Karpas-422 (cell line): Measurements from ENCODE around the gene BRMS1L. TPM values are rescaled to one million over a fixed set of nuclear protein-coding genes. Genes with fewer than 3 reads are reported as not detected.

Source experiments
- DNase-seq: peaks from one replicate; pipeline ENCODE4 v3.0.0-alpha.2; 2015
- H2AFZ ChIP-seq: fragments of 200-600 bp; sonication (generic); 2 replicates; pipeline ENCODE4 v1.6.1; 2014; ENCODE audit warnings: antibody characterized with exemption, low read length, mixed read lengths
- H3K27ac ChIP-seq: fragments of 200-600 bp; sonication (generic); 2 replicates; pipeline ENCODE4 v1.5.1; 2014; ENCODE audit warnings: mild to moderate bottlenecking, low read length, moderate library complexity
- H3K27me3 ChIP-seq: fragments of 200-600 bp; sonication (generic); 2 replicates; pipeline ENCODE4 v1.6.1; 2014; ENCODE audit warnings: low read length, mixed read lengths
- H3K36me3 ChIP-seq: fragments of 200-600 bp; sonication (generic); 2 replicates; pipeline ENCODE4 v1.6.1; 2014; ENCODE audit warnings: low read length, mixed read lengths; ENCODE audit not compliant: insufficient read depth
- H3K4me1 ChIP-seq: fragments of 200-600 bp; sonication (generic); 2 replicates; pipeline ENCODE4 v1.6.1; 2014; ENCODE audit warnings: mild to moderate bottlenecking, low read length, mixed read lengths
- H3K4me2 ChIP-seq: fragments of 200-600 bp; sonication (generic); 2 replicates; pipeline ENCODE4 v1.6.1; 2014; ENCODE audit warnings: low read length, low read depth, mild to moderate bottlenecking; ENCODE audit not compliant: poor library complexity, severe bottlenecking
- H3K4me3 ChIP-seq: fragments of 200-600 bp; sonication (generic); 2 replicates; pipeline ENCODE4 v1.5.1; 2014; ENCODE audit warnings: mild to moderate bottlenecking, antibody characterized with exemption, low read length, mixed read lengths
- H3K79me2 ChIP-seq: fragments of 200-600 bp; sonication (generic); 2 replicates; pipeline ENCODE4 v1.6.1; 2014; ENCODE audit warnings: mild to moderate bottlenecking, low read length, mixed read lengths
- H3K9ac ChIP-seq: fragments of 200-600 bp; sonication (generic); 2 replicates; pipeline ENCODE4 v1.6.0; 2014; ENCODE audit warnings: low read length
- H3K9me2 ChIP-seq: fragments of 200-600 bp; sonication (generic), shearing (Covaris generic); replicated peaks from 2 replicates; pipeline ENCODE4 v1.6.0; 2014; ENCODE audit warnings: mild to moderate bottlenecking, low read length, moderate library complexity; ENCODE audit not compliant: insufficient read depth
- H3K9me3 ChIP-seq: fragments of 300-700, 200-600 bp; sonication (generic); 2 replicates; pipeline ENCODE4 v1.6.1; 2014; ENCODE audit warnings: low read length, mixed read lengths
- H4K20me1 ChIP-seq: fragments of 200-600 bp; sonication (generic); 2 replicates; pipeline ENCODE4 v1.6.1; 2014; ENCODE audit warnings: mild to moderate bottlenecking, antibody characterized with exemption, low read length, low read depth; ENCODE audit not compliant: insufficient read depth
- total RNA-seq: library from RNA; depleted of rRNA; stranded (reverse); fragments of >200 nt; shearing (Covaris generic); gene quantifications from 2 replicates; pipeline ENCODE4 v1.2.3, GENCODE V29; 2014; ENCODE audit warnings: low replicate concordance

Gene BRMS1L
- total RNA-seq, 1 experiment from 2014 or later = 22.7 TPM

- Histone ChIP-seq H3K36me3 (peaks cover 42% of the 10 kb centered on the region), H3K9me2 (no peaks in the 10 kb centered on the region), H3K27ac (no peak overlapping the region), H3K9ac (no peak overlapping the region), H3K4me3 (no peak overlapping the region), H3K79me2 (peaks cover 85% of the 10 kb centered on the region), H3K4me1 (peaks cover 41% of the 10 kb centered on the region), H3K4me2 (no peak overlapping the region), H3K9me3 (no peaks in the 10 kb centered on the region), H3K27me3 (no peaks in the 10 kb centered on the region), H2AFZ (no peak overlapping the region), H4K20me1 (0 out of 2 replicates have a peak, but pooled peaks cover 5% of the 10 kb centered on the region)
- no peak for DNase-seq
These were observed 25.7 kb downstream of the BRMS1L start for GRCh38 chr14:35851823-35852222.

GRCh38 chr14:35853225-35853624, 27.1 kb downstream of the BRMS1L start:
- H2AFZ ChIP-seq = no peak overlapping the region
- no peak overlapping the region for H3K9ac ChIP-seq
- no peaks in the 10 kb centered on the region for H3K9me2 ChIP-seq
- H3K4me1 ChIP-seq = peaks cover 31% of the 10 kb centered on the region
- no peak overlapping the region for H3K4me3 ChIP-seq
- peaks cover 46% of the 10 kb centered on the region for H3K36me3 ChIP-seq
- H3K4me2 ChIP-seq = no peak overlapping the region
- no peak overlapping the region for H3K27ac ChIP-seq
- no peaks in the 10 kb centered on the region for H3K9me3 ChIP-seq
- no peak for DNase-seq
- 0 out of 2 replicates have a peak, but pooled peaks cover 5% of the 10 kb centered on the region for H4K20me1 ChIP-seq
- H3K27me3 ChIP-seq = no peaks in the 10 kb centered on the region
- peaks cover 83% of the 10 kb centered on the region for H3K79me2 ChIP-seq

GRCh38 chr14:35854696-35855270, 28.6 kb downstream of the BRMS1L start:
- H3K4me1 ChIP-seq = peaks cover 31% of the 10 kb centered on the region
- 0 out of 2 replicates have a peak, but pooled peaks cover 5% of the 10 kb centered on the region for H4K20me1 ChIP-seq
- H3K79me2 ChIP-seq = peaks cover 80% of the 10 kb centered on the region
- H3K27ac ChIP-seq = peak overlapping the region; percentile 80
- H3K9me3 ChIP-seq = no peaks in the 10 kb centered on the region
- no peak overlapping the region for H3K9ac ChIP-seq
- no peak overlapping the region for H2AFZ ChIP-seq
- no peak for DNase-seq
- peak overlapping the region; percentile 53 for H3K4me2 ChIP-seq
- H3K27me3 ChIP-seq = no peaks in the 10 kb centered on the region
- H3K36me3 ChIP-seq = peaks cover 40% of the 10 kb centered on the region
- no peaks in the 10 kb centered on the region for H3K9me2 ChIP-seq
- no peak overlapping the region for H3K4me3 ChIP-seq

- Histone ChIP-seq H3K9ac (peak overlapping the region; percentile 4), H3K27ac (peak overlapping the region; percentile 80), H3K79me2 (peaks cover 78% of the 10 kb centered on the region), H2AFZ (no peak overlapping the region), H3K9me3 (no peaks in the 10 kb centered on the region), H3K9me2 (no peaks in the 10 kb centered on the region), H3K4me1 (peaks cover 40% of the 10 kb centered on the region), H4K20me1 (0 out of 2 replicates have a peak, but pooled peaks cover 5% of the 10 kb centered on the region), H3K27me3 (no peaks in the 10 kb centered on the region), H3K4me2 (peak overlapping the region; percentile 53), H3K36me3 (peaks cover 33% of the 10 kb centered on the region), H3K4me3 (peak overlapping the region; percentile 3; the same call in 1 of the 2 replicates)
- peak; percentile 83 for DNase-seq
These were observed 29.8 kb downstream of the BRMS1L start for GRCh38 chr14:35855876-35856481.

DNA sequence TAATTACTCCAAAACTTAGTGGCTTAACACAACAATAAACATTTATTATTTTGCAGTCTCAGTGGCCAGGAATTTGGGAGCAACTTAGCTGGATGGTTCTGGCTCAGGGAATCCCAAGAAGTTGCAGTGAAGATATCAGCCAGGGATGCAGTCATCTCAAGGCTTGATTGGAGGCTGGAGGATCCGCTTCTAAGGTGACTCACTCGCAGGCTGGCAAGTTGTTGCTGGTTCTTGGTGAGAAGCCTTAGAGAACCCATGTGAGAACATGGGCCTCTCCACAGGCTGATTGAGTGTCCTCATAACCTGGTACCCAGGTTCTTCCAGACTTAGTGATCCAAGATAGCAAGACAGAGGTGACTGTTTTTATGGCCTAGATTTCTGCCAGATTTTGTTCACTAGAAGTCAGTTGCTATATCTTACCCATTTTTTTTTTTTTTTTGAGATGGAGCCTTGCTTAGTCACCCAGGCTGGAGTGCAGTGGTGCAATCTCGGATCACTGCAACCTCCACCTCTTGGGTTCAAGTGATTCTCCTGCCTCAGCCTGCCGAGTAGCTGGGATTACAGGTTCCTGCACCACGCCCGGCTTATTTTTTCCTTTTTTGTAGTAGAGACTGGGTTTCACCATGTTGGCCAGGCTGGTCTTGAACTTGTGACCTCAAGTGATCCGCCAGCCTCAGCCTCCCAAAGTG, 32.5 kb downstream of the BRMS1L start:
- no peak overlapping the region for H3K27ac ChIP-seq
- no peak overlapping the region for H3K9ac ChIP-seq
- H2AFZ ChIP-seq = no peak overlapping the region
- no peak overlapping the region for H3K4me2 ChIP-seq
- no peak overlapping the region for H3K4me3 ChIP-seq
- H3K9me2 ChIP-seq = no peaks in the 10 kb centered on the region
- peaks cover 52% of the 10 kb centered on the region for H3K4me1 ChIP-seq
- peaks cover 39% of the 10 kb centered on the region; the same call in 1 of the 2 replicates for H3K36me3 ChIP-seq
- 0 out of 2 replicates have a peak, but pooled peaks cover 5% of the 10 kb centered on the region for H4K20me1 ChIP-seq
- H3K27me3 ChIP-seq = no peaks in the 10 kb centered on the region
- no peak for DNase-seq
- H3K9me3 ChIP-seq = no peaks in the 10 kb centered on the region
- peaks cover 59% of the 10 kb centered on the region for H3K79me2 ChIP-seq

- Histone ChIP-seq H3K4me2 (no peak overlapping the region), H3K9me3 (no peaks in the 10 kb centered on the region), H3K4me3 (no peak overlapping the region), H4K20me1 (no peaks in the 10 kb centered on the region), H3K27me3 (no peaks in the 10 kb centered on the region), H3K4me1 (peaks cover 26% of the 10 kb centered on the region), H2AFZ (no peak overlapping the region), H3K27ac (peak overlapping the region; percentile 50), H3K36me3 (peaks cover 60% of the 10 kb centered on the region), H3K9ac (no peak overlapping the region), H3K9me2 (no peaks in the 10 kb centered on the region), H3K79me2 (peaks cover 41% of the 10 kb centered on the region)
- DNase-seq = no peak
These were observed 35.2 kb downstream of the BRMS1L start for GRCh38 chr14:35861204-35861868.

DNA sequence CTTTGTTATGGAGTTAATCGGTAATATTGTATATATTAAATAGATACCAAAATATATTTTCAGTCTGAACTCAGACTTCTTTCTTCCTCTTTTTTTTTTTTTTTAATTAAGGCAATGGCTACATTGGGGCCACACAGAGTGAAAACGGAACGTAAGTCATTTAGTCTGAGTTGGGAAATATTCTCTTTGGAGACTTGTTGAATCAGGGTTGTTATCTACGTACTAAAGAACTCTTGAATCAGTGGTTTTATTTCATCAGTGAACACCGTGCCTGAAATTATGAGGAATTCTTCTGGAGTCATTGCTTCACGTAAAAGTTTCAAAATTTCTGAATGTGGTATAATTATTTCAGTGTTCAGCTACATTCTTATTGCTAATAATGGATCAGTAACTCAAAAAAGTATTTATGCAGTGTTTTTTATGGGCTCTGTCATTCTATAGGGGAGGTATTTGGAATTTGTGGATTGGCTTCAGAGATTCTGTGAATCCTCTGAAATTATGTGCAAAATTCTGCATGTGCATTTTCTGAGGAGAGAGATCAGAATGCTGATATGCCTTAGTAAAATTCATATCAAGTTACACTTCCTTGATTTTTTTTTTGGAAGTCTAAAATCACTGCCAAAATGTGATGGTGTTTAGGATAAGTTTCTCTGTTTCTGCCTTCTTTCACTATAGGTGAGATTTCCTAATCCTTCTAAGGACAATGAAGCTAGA, 39.6 kb downstream of the BRMS1L start:
- no peaks in the 10 kb centered on the region for H3K9me2 ChIP-seq
- no peak overlapping the region for H3K27ac ChIP-seq
- no peaks in the 10 kb centered on the region for H3K9me3 ChIP-seq
- DNase-seq = no peak
- H4K20me1 ChIP-seq = no peaks in the 10 kb centered on the region
- no peak overlapping the region for H3K9ac ChIP-seq
- no peak overlapping the region for H3K4me2 ChIP-seq
- H3K4me1 ChIP-seq = peaks cover 14% of the 10 kb centered on the region
- H3K4me3 ChIP-seq = no peak overlapping the region
- peaks cover 11% of the 10 kb centered on the region for H3K79me2 ChIP-seq
- peaks cover 71% of the 10 kb centered on the region for H3K36me3 ChIP-seq
- H3K27me3 ChIP-seq = no peaks in the 10 kb centered on the region
- no peak overlapping the region for H2AFZ ChIP-seq
